Measurements from ENCODE around the gene MCC. TPM values are rescaled to one million over a fixed set of nuclear protein-coding genes. Genes with fewer than 3 reads are reported as not detected.

MCC gene
- total and polyA plus RNA-seq, 5 experiments from 2014 or later = 1.2 to 4.6 (median 2.0) TPM

- H3K4me3 Mint-ChIP-seq = no peak overlapping the region
- ATAC-seq = no peak
- H3K9me3 Mint-ChIP-seq = no peaks in the 10 kb centered on the region
- H3K36me3 Mint-ChIP-seq = peaks cover 2 to 58% (median 3%) of the 10 kb centered on the region in 3 donors
- POLR2A ChIA-PET = no interaction called here
- DNase-seq = no peak
- H3K27me3 Mint-ChIP-seq = no peaks in the 10 kb centered on the region
- peak overlapping the region in 1 of 10 donors; percentile 43 for H3K27ac Mint-ChIP-seq
- peaks cover 0 to 6% (median 0%) of the 10 kb centered on the region in 4 donors for H3K4me1 Mint-ChIP-seq
Measured at GRCh38 chr5:113100981-113101380, 387.3 kb downstream of the MCC start.

GRCh38 chr5:113099822-113100221, 388.4 kb downstream of the MCC start:
- Mint-ChIP-seq H3K9me3 (no peaks in the 10 kb centered on the region), H3K27ac (no peak overlapping the region)

GRCh38 chr5:113098378-113098777, 389.9 kb downstream of the MCC start:
- peaks cover 0 to 3% (median 0%) of the 10 kb centered on the region in 4 donors for H3K4me1 Mint-ChIP-seq
- DNase-seq (no peak), ATAC-seq (no peak)
- H3K4me3 Mint-ChIP-seq = no peak overlapping the region
- H3K36me3 Mint-ChIP-seq = peaks cover 0 to 49% (median 3%) of the 10 kb centered on the region in 3 donors
- POLR2A ChIA-PET = no interaction called here
- H3K27me3 Mint-ChIP-seq = no peaks in the 10 kb centered on the region
- H3K27ac Mint-ChIP-seq = no peak overlapping the region
- H3K9me3 Mint-ChIP-seq = no peaks in the 10 kb centered on the region

More at GRCh38 chr5:113099822-113100221, 388.4 kb downstream of the MCC start:
- POLR2A ChIA-PET = no interaction called here
- Mint-ChIP-seq H3K36me3 (peaks cover 2 to 55% (median 3%) of the 10 kb centered on the region in 3 donors), H3K4me3 (no peak overlapping the region), H3K27me3 (no peaks in the 10 kb centered on the region), H3K4me1 (peaks cover 0 to 3% (median 0%) of the 10 kb centered on the region in 4 donors)
- ATAC-seq = no peak
- DNase-seq = no peak

- POLR2A ChIA-PET = no interaction called here
- no peaks in the 10 kb centered on the region for H3K9me3 Mint-ChIP-seq
- ATAC-seq (no peak), DNase-seq (no peak)
- peaks cover 0 to 28% (median 3%) of the 10 kb centered on the region in 3 donors for H3K36me3 Mint-ChIP-seq
- H3K4me3 Mint-ChIP-seq = no peak overlapping the region
- no peak overlapping the region for H3K27ac Mint-ChIP-seq
- peaks cover 5 to 8% (median 6%) of the 10 kb centered on the region in 4 donors for H3K4me1 Mint-ChIP-seq
- H3K27me3 Mint-ChIP-seq = no peaks in the 10 kb centered on the region
Measured at GRCh38 chr5:113095831-113096230, 392.4 kb downstream of the MCC start.

- peak overlapping the region in 2 of 10 donors; percentile 9 to 28 for H3K27ac Mint-ChIP-seq
- peaks cover 13 to 23% (median 17%) of the 10 kb centered on the region in 4 donors for H3K4me1 Mint-ChIP-seq
- no peak for DNase-seq
- POLR2A ChIA-PET = no interaction called here
- H3K9me3 Mint-ChIP-seq = no peaks in the 10 kb centered on the region
- no peaks in the 10 kb centered on the region for H3K27me3 Mint-ChIP-seq
- H3K36me3 Mint-ChIP-seq = peaks cover 0 to 14% (median 0%) of the 10 kb centered on the region in 3 donors
- no peak overlapping the region for H3K4me3 Mint-ChIP-seq
- no peak for ATAC-seq
Measured at GRCh38 chr5:113093558-113093957, 394.7 kb downstream of the MCC start.

- peak overlapping the region in 1 of 10 donors; percentile 6 for H3K27ac Mint-ChIP-seq
- no peaks in the 10 kb centered on the region for H3K9me3 Mint-ChIP-seq
- no peaks in the 10 kb centered on the region for H3K27me3 Mint-ChIP-seq
- H3K36me3 Mint-ChIP-seq = peaks cover 0 to 6% (median 0%) of the 10 kb centered on the region in 3 donors
- H3K4me3 Mint-ChIP-seq = no peak overlapping the region
- POLR2A ChIA-PET = no interaction called here
- no peak for DNase-seq
- peaks cover 13 to 25% (median 17%) of the 10 kb centered on the region in 4 donors for H3K4me1 Mint-ChIP-seq
- ATAC-seq = no peak
Measured at GRCh38 chr5:113092683-113093082, 395.6 kb downstream of the MCC start.

GRCh38 chr5:113091622-113092021, 396.6 kb downstream of the MCC start:
- ATAC-seq (no peak), DNase-seq (no peak)
- no peaks in the 10 kb centered on the region for H3K27me3 Mint-ChIP-seq
- peak overlapping the region in 3 of 10 donors; percentile 48 to 64 (median 61) for H3K27ac Mint-ChIP-seq
- H3K4me3 Mint-ChIP-seq = no peak overlapping the region
- no peaks in the 10 kb centered on the region for H3K9me3 Mint-ChIP-seq
- H3K36me3 Mint-ChIP-seq = peaks cover 0 to 3% (median 0%) of the 10 kb centered on the region in 3 donors
- POLR2A ChIA-PET = no interaction called here
- peaks cover 13 to 25% (median 17%) of the 10 kb centered on the region in 4 donors for H3K4me1 Mint-ChIP-seq

- Mint-ChIP-seq H3K4me3 (peak overlapping the region in 7 of 10 donors; percentile 0 to 63 (median 9)), H3K4me1 (peaks cover 13 to 25% (median 17%) of the 10 kb centered on the region in 4 donors), H3K27ac (peak overlapping the region in 6 of 10 donors; percentile 52 to 75 (median 60)), H3K27me3 (peaks cover 0 to 3% (median 0%) of the 10 kb centered on the region in 5 donors), H3K9me3 (no peaks in the 10 kb centered on the region), H3K36me3 (peaks cover 0 to 10% (median 0%) of the 10 kb centered on the region in 3 donors)
- DNase-seq (peak in 7 of 10 donors; percentile 6 to 54 (median 27)), ATAC-seq (peak; percentile 75 to 96)
- POLR2A ChIA-PET = no interaction called here
Measured at GRCh38 chr5:113090336-113091106, 397.7 kb downstream of the MCC start.

GRCh38 chr5:113089653-113090335, 398.5 kb downstream of the MCC start:
- no peak for ATAC-seq
- H3K4me3 Mint-ChIP-seq = peak overlapping the region in 4 of 10 donors; percentile 5 to 63 (median 34)
- H3K36me3 Mint-ChIP-seq = peaks cover 0 to 10% (median 0%) of the 10 kb centered on the region in 3 donors
- POLR2A ChIA-PET = no interaction called here
- H3K9me3 Mint-ChIP-seq = no peaks in the 10 kb centered on the region
- peaks cover 13 to 25% (median 17%) of the 10 kb centered on the region in 4 donors for H3K4me1 Mint-ChIP-seq
- peak overlapping the region in 7 of 10 donors; percentile 43 to 75 (median 60) for H3K27ac Mint-ChIP-seq
- no peak for DNase-seq
- H3K27me3 Mint-ChIP-seq = peaks cover 0 to 3% (median 0%) of the 10 kb centered on the region in 5 donors

- Mint-ChIP-seq H3K27me3 (peaks cover 0 to 3% (median 0%) of the 10 kb centered on the region in 5 donors), H3K27ac (peak overlapping the region in 1 of 10 donors; percentile 22), H3K9me3 (no peaks in the 10 kb centered on the region), H3K4me1 (peaks cover 13 to 25% (median 17%) of the 10 kb centered on the region in 4 donors), H3K36me3 (peaks cover 0 to 26% (median 0%) of the 10 kb centered on the region in 3 donors), H3K4me3 (no peak overlapping the region)
- POLR2A ChIA-PET = no interaction called here
- no peak for DNase-seq
- no peak for ATAC-seq
Measured at GRCh38 chr5:113087976-113088514, 400.2 kb downstream of the MCC start.

GRCh38 chr5:113085880-113086409, 402.3 kb downstream of the MCC start:
- ATAC-seq (no peak), DNase-seq (no peak)
- Mint-ChIP-seq H3K27me3 (peaks cover 0 to 3% (median 0%) of the 10 kb centered on the region in 5 donors), H3K4me1 (peaks cover 10 to 21% (median 12%) of the 10 kb centered on the region in 4 donors), H3K9me3 (no peaks in the 10 kb centered on the region), H3K36me3 (peaks cover 0 to 45% (median 3%) of the 10 kb centered on the region in 3 donors), H3K4me3 (no peak overlapping the region), H3K27ac (peak overlapping the region in 1 of 10 donors; percentile 49)
- POLR2A ChIA-PET = no interaction called here

- H3K36me3 Mint-ChIP-seq = peaks cover 0 to 49% (median 3%) of the 10 kb centered on the region in 3 donors
- no peak overlapping the region for H3K4me3 Mint-ChIP-seq
- POLR2A ChIA-PET = no interaction called here
- H3K9me3 Mint-ChIP-seq = no peaks in the 10 kb centered on the region
- ATAC-seq (no peak), DNase-seq (no peak)
- H3K4me1 Mint-ChIP-seq = peaks cover 4 to 13% (median 5%) of the 10 kb centered on the region in 4 donors
- peaks cover 0 to 3% (median 0%) of the 10 kb centered on the region in 5 donors for H3K27me3 Mint-ChIP-seq
- no peak overlapping the region for H3K27ac Mint-ChIP-seq
Measured at GRCh38 chr5:113085084-113085414, 403.2 kb downstream of the MCC start.
